Gastroesophageal sphincter (tissue), 4 donors: Measurements from ENCODE around the gene SLC12A8. TPM values are rescaled to one million over a fixed set of nuclear protein-coding genes. Genes with fewer than 3 reads are reported as not detected.

ENCODE experiments used
- ATAC-seq: fragments of 150-250 bp; one replicate; pipeline ENCODE4 v1.9.1; 2016; ENCODE audit warnings: mild to moderate bottlenecking, moderate library complexity
- H3K27ac ChIP-seq, 4 donors: fragments of 200-600 bp; sonication (generic) in 3 of 4; 1 replicate in 3 of 4; 2 replicates in 1 of 4; pipeline ENCODE4 v1.5.1; 2016 to 2019
- H3K27me3 ChIP-seq: fragments of 200-600 bp; sonication (generic); one replicate; pipeline ENCODE4 v1.5.1; 2019
- H3K36me3 ChIP-seq, 2 donors: fragments of 200-600 bp; sonication (generic); one replicate each; pipeline ENCODE4 v1.5.1; 2019; ENCODE audit warnings: control low read depth in 1 of 2
- H3K4me1 ChIP-seq, 3 donors: fragments of 200-600 bp; sonication (generic); 1 replicate in 2 of 3; 2 replicates in 1 of 3; pipeline ENCODE4 v1.5.1; 2016 to 2019; ENCODE audit warnings: control low read depth in 2 of 3
- H3K4me3 ChIP-seq, 2 donors: fragments of 200-600 bp; sonication (generic); one replicate each; pipeline ENCODE4 v1.5.1; 2019; ENCODE audit warnings: mild to moderate bottlenecking in 1 of 2, moderate library complexity in 1 of 2
- H3K9me3 ChIP-seq, 3 donors: fragments of 200-600 bp; sonication (generic); one replicate each; pipeline ENCODE4 v1.5.1; 2017 to 2019; ENCODE audit warnings: control low read depth in 2 of 3
- EP300 ChIP-seq: sonication (generic); formaldehyde crosslinking; IDR thresholded peaks from one replicate; pipeline ENCODE4 v1.6.1; 2017; ENCODE audit warnings: antibody characterized with exemption, mild to moderate bottlenecking
- POLR2A ChIP-seq, 2 donors: fragments of 450-650 bp; IDR thresholded peaks; one replicate each; pipeline ENCODE4 v1.6.1; 2017; ENCODE audit warnings: antibody characterized with exemption in 2 of 2, mild to moderate bottlenecking in 2 of 2, moderate library complexity in 1 of 2
- POLR2AphosphoS5 ChIP-seq: sonication (generic); formaldehyde crosslinking; IDR thresholded peaks from one replicate; pipeline ENCODE4 v1.6.1; 2017; ENCODE audit warnings: antibody characterized with exemption
- WGBS, 2 donors: methylation state at CpG; one replicate each; pipeline ENCODE4 v1.1.5; 2018; ENCODE audit warnings: low coverage in 1 of 2; 5-methylcytosine and 5-hydroxymethylcytosine counted together
- total RNA-seq, 4 donors: library from RNA; depleted of rRNA; stranded (reverse); fragments of >200 nt; gene quantifications; one replicate each; pipeline ENCODE4 v1.1.0, GENCODE V29; 2016
- TF ChIP-seq, protein P1 (sequence below), 4 experiments: fragments of 200-600 bp in 2 of 4; fragments of 450-650 bp in 2 of 4; sonication (generic) in 1 of 4; IDR thresholded peaks; one replicate each; pipeline ENCODE4 v1.5.1; 2017 to 2019; ENCODE audit warnings: antibody characterized with exemption in 4 of 4, mild to moderate bottlenecking in 2 of 4, moderate library complexity in 2 of 4

SLC12A8 gene
- total RNA-seq, 4 donors from 2014 or later, result 0.13 to 2.3 (median 0.54) TPM; not detected in 1

DNA sequence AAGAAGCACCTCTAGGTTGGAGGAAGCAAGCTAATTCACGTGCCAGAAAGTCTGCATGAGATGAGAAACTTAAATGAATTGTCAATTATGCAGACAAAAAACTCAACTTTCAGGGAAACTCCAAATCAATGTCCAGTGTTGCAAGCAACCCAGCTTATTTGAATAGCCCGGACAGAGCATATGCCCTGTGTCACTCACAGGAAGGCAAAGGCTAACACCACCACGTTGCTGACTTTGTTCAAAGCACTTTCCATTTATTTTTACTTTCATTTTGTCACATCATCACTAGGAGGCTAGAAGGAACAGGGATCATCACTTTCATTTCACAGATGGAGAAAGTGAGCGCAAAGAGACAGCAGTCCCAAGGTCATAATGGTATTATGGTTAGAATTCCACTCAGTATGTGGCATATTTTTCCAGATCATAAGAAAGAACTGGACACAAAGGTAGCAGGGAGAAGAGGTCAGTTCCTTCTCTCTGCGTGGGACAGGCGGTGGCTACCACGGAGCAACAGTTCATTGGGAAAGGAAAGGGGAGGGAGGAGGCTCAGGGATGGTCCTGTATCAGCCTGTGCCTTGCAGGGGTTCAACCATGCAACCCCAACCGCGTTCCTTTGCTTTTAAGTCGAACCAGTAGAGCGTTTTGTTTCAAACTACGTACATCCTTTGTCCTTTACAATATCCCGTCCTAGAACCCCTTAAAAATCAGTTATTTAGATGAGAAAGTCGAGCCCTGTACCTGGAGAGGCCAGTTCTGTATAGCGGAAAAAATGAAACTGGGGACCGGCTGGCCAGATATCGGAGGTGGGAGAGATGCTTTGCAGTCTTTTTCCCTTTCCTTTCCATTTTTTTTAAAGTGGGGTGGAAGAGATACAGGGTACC, 157.9 kb downstream of the SLC12A8 start:
- peak overlapping the region; percentile 75 to 78 for H3K4me3 ChIP-seq
- H3K9me3 ChIP-seq, result no peaks in the 10 kb centered on the region
- no peaks in the 10 kb centered on the region for H3K36me3 ChIP-seq
- no peak for ATAC-seq
- 0 to 1% methylated on average over 12 to 16 of the region's 17 CpGs for WGBS, 2 donors
- H3K27ac ChIP-seq, result peak overlapping the region; percentile 88 to 98 (median 96)
- no peak for TF ChIP-seq EP300
- TF ChIP-seq POLR2AphosphoS5, result peak; percentile 62
- peak; percentile 33 for TF ChIP-seq POLR2A (IDR thresholded peaks at IDR 0.05)
- TF ChIP-seq, protein P1, sequence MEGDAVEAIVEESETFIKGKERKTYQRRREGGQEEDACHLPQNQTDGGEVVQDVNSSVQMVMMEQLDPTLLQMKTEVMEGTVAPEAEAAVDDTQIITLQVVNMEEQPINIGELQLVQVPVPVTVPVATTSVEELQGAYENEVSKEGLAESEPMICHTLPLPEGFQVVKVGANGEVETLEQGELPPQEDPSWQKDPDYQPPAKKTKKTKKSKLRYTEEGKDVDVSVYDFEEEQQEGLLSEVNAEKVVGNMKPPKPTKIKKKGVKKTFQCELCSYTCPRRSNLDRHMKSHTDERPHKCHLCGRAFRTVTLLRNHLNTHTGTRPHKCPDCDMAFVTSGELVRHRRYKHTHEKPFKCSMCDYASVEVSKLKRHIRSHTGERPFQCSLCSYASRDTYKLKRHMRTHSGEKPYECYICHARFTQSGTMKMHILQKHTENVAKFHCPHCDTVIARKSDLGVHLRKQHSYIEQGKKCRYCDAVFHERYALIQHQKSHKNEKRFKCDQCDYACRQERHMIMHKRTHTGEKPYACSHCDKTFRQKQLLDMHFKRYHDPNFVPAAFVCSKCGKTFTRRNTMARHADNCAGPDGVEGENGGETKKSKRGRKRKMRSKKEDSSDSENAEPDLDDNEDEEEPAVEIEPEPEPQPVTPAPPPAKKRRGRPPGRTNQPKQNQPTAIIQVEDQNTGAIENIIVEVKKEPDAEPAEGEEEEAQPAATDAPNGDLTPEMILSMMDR (IDR thresholded peaks at IDR 0.05), result peak in 2 of 4 experiments; percentile 45 to 52
- peaks cover 15 to 77% (median 40%) of the 10 kb centered on the region in 3 donors for H3K4me1 ChIP-seq
- H3K27me3 ChIP-seq, result no peaks in the 10 kb centered on the region

DNA sequence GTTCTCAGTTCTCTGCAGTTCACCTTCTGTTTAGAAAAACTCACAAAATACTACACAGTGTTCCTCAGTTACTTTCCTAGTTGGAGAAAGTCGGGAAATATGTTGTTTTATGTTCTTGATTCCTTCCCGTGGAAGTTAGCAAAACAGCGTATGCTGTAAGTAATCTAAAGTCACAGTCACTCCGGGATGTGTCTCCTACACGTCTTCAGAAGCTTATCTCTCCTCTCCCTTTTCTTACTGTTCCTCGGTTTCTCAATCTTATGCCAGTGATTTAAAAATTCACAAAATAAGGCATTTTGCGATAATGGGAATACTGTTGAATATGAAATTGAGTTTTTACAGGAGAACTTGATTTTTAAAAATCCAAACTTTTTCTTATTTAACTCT, 158.5 kb downstream of the SLC12A8 start:
- no peak for ATAC-seq
- peaks cover 15 to 79% (median 42%) of the 10 kb centered on the region in 3 donors for H3K4me1 ChIP-seq
- no peaks in the 10 kb centered on the region for H3K27me3 ChIP-seq
- TF ChIP-seq EP300 (no peak), POLR2A (IDR thresholded peaks at IDR 0.05) (no peak)
- H3K9me3 ChIP-seq, result no peaks in the 10 kb centered on the region
- 30 to 44% methylated on average over 7 of the region's 7 CpGs for WGBS, 2 donors
- H3K4me3 ChIP-seq, result peak overlapping the region; percentile 75 to 78
- peak overlapping the region; percentile 88 to 98 (median 96) for H3K27ac ChIP-seq
- no peaks in the 10 kb centered on the region for H3K36me3 ChIP-seq

DNA sequence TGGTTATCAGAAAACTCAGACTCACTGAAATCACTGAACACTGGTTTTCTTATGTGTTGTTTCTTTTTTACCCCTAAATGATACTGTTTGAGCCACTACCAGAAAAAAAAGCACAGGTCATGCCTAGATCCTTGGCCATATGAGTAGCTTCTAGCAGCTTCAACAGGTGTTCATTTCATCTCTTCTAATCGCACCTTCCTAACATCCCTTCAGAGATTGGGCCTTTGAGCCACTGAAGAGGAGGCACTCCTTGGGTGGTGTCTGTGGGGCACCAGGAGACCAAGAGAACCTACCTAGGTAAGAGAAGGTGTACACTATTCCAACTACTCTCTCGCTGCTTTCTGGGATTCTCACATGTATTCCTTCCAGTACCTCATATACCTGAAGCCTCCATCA, 159.2 kb downstream of the SLC12A8 start:
- no peaks in the 10 kb centered on the region for H3K27me3 ChIP-seq
- H3K4me3 ChIP-seq, result peak overlapping the region in 1 of 2 donors; percentile 78
- H3K27ac ChIP-seq, result peak overlapping the region; percentile 88 to 98 (median 96)
- H3K36me3 ChIP-seq, result no peaks in the 10 kb centered on the region
- peaks cover 15 to 85% (median 50%) of the 10 kb centered on the region in 3 donors for H3K4me1 ChIP-seq
- ATAC-seq, result no peak
- TF ChIP-seq POLR2AphosphoS5 (no peak), EP300 (no peak), POLR2A (IDR thresholded peaks at IDR 0.05) (no peak)
- TF ChIP-seq, protein P1 (IDR thresholded peaks at IDR 0.05), result no peak
- WGBS, 2 donors, result 83% methylated on average over 2 of the region's 2 CpGs; no CpG with 5 or more reads in 1 of the 2 donors
- no peaks in the 10 kb centered on the region for H3K9me3 ChIP-seq

DNA sequence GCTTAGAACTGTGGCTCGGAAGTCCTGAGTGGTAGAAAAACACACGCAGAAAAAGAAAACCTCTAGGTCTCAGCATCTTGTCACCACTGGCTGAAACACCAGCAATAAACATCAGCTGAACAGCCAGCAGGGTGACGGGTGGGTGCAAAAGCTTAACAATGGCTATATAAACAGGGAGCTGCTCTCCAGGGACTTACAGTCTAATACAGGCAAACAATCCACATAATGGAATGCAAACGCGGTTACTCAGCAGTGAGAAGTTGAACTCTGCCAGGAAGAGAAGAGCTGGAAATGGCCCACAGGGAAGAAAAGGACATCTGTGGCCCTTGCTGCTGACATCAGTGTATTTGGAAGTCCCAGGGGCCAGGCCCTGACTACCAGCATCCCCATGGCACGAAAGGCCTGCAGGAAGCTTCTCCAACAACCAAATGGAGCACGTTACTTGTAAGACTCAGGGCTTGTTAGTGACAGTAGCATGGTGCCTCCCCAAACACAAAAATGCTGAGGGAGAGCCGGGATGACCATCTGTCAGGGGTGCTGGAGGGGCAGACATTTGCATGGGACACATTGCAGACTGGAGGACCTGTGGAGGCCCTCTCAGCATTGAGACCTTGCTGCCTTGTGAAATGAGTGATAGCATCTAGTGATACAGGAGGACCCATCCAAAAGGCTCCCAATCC, 159.8 kb downstream of the SLC12A8 start:
- Histone ChIP-seq H3K9me3 (no peaks in the 10 kb centered on the region), H3K27ac (peak overlapping the region; percentile 78 to 98 (median 96)), H3K4me3 (peak overlapping the region in 1 of 2 donors; percentile 78), H3K4me1 (peaks cover 15 to 85% (median 55%) of the 10 kb centered on the region in 3 donors), H3K27me3 (no peaks in the 10 kb centered on the region), H3K36me3 (no peaks in the 10 kb centered on the region)
- TF ChIP-seq POLR2A (IDR thresholded peaks at IDR 0.05) (no peak), EP300 (no peak), POLR2AphosphoS5 (peak; percentile 59)
- TF ChIP-seq, protein P1 (IDR thresholded peaks at IDR 0.05), result no peak
- no peak for ATAC-seq
- WGBS, 2 donors, result 6 to 11% methylated on average over 5 to 8 of the region's 8 CpGs
